K562 (cell line): ENCODE measurements around the gene ANO6. TPM values are rescaled to one million over a fixed set of nuclear protein-coding genes. Genes with fewer than 3 reads are reported as not detected.

Experiments
- ATAC-seq: fragments of 200-7000 bp; cut with Tn5 transposase; 3 replicates; pipeline ENCODE4 v1.9.1; 2020; ENCODE audit warnings: moderate library complexity
- BruUV-seq: library from RNA; stranded (reverse); fragments of 400-500 nt; replicated peaks from 2 replicates; lab custom pipeline; 2021; lab: Mats Ljungman, UMichigan
- CTCF ChIA-PET: fragments of 300-600 bp; formaldehyde crosslinking; extraction: SDS; loops from one replicate; lab custom pipeline; 2021; ENCODE audit warnings: low intra/inter-chr PET ratio; lab: Yijun Ruan, JAX
- POLR2A ChIA-PET: fragments of 300-600, 350-650 bp; sonication (Branson Sonifier 250); formaldehyde crosslinking; extraction: SDS; loops from one replicate; lab custom pipeline; 2021; ENCODE audit warnings: antibody characterized with exemption, inconsistent platforms; lab: Yijun Ruan, JAX
- DNase-seq, 4 experiments: peaks; one replicate each; pipeline versions ENCODE4 v3.0.0 to v3.0.0-alpha.2; 2011 to 2018; ENCODE audit warnings: low spot score in 3 of 4, mixed read lengths in 3 of 4; ENCODE audit errors: extremely low read depth in 1 of 4
- FAIRE-seq: peaks from 2 replicates; lab custom pipeline; 2011; peaks lifted over from hg19 to GRCh38; lab: Jason Lieb, UNC
- H2AFZ ChIP-seq: 2 replicates; pipeline ENCODE4 v1.6.0; 2011; ENCODE audit warnings: low read depth, low read length, control low read depth, inconsistent platforms
- H3K27ac ChIP-seq: fragments of 200-600 bp; 3 replicates; pipeline ENCODE4 v1.8.0; 2011; ENCODE audit warnings: low read depth, mild to moderate bottlenecking, control low read depth, inconsistent platforms, low read length, moderate library complexity, mixed read lengths; ENCODE audit errors: extremely low read depth
- H3K27me3 ChIP-seq, 2 experiments: fragments of 300-600 bp in 1 of 2; 2 replicates in 1 of 2; 3 replicates in 1 of 2; pipeline versions ENCODE4 v1.6.0 to v1.8.0; 2011; ENCODE audit warnings: inconsistent platforms in 2 of 2, low read length in 2 of 2, mild to moderate bottlenecking in 1 of 2, mixed read lengths in 1 of 2, moderate library complexity in 1 of 2; ENCODE audit not compliant: control insufficient read depth in 2 of 2, insufficient read depth in 2 of 2
- H3K36me3 ChIP-seq: fragments of 300-600 bp; 3 replicates; pipeline ENCODE4 v1.8.0; 2011; ENCODE audit warnings: mild to moderate bottlenecking, low read length, inconsistent platforms; ENCODE audit not compliant: control insufficient read depth, insufficient read depth
- H3K4me1 ChIP-seq, 2 experiments: fragments of 200-600 bp in 1 of 2; replicated peaks in 1 of 2; 2 replicates in 1 of 2; 3 replicates in 1 of 2; pipeline versions ENCODE4 v1.5.1 to v1.8.0; 2011; ENCODE audit warnings: inconsistent platforms in 2 of 2, low read length in 2 of 2, mild to moderate bottlenecking in 1 of 2, mixed read lengths in 1 of 2, moderate library complexity in 1 of 2; ENCODE audit not compliant: control insufficient read depth in 2 of 2, insufficient read depth in 2 of 2
- H3K4me2 ChIP-seq: 2 replicates; pipeline ENCODE4 v1.6.1; 2011; ENCODE audit warnings: low read length, control low read depth, inconsistent platforms, mixed read lengths; ENCODE audit not compliant: insufficient read depth
- H3K4me3 ChIP-seq: fragments of 200-600 bp; sonication (generic), shearing (Covaris generic); 2 replicates; pipeline ENCODE4 v1.5.1; 2016; ENCODE audit warnings: control low read depth, inconsistent platforms
- H3K79me2 ChIP-seq: fragments of 200-600 bp; 3 replicates; pipeline ENCODE4 v1.8.0; 2011; ENCODE audit warnings: low read length, inconsistent platforms; ENCODE audit not compliant: control insufficient read depth, insufficient read depth
- H3K9ac ChIP-seq, 2 experiments: 2 replicates each; pipeline versions ENCODE4 v1.6.0 to v1.6.1; 2011; ENCODE audit warnings: low read depth in 2 of 2, low read length in 2 of 2, control low read depth in 1 of 2, inconsistent platforms in 1 of 2, mild to moderate bottlenecking in 1 of 2, mixed read lengths in 1 of 2; ENCODE audit not compliant: insufficient read depth in 1 of 2
- H3K9me1 ChIP-seq: one replicate; pipeline ENCODE4 v1.6.0; 2011; ENCODE audit warnings: inconsistent platforms, mild to moderate bottlenecking, low read length, moderate library complexity; ENCODE audit not compliant: control insufficient read depth, insufficient read depth
- H3K9me3 ChIP-seq: replicated peaks from 2 replicates; pipeline ENCODE4 v1.5.1; 2011; ENCODE audit warnings: low read depth, low read length, inconsistent platforms; ENCODE audit not compliant: control insufficient read depth, insufficient read depth
- H4K20me1 ChIP-seq: replicated peaks from 2 replicates; pipeline ENCODE4 v1.6.1; 2011; ENCODE audit warnings: low read length, inconsistent platforms, mixed read lengths; ENCODE audit not compliant: control insufficient read depth, insufficient read depth
- CEBPG ChIP-seq, 3 experiments: fragments of 200-800 bp in 1 of 3; sonication (Bioruptor generic) in 1 of 3; sonication (generic) in 1 of 3; formaldehyde crosslinking in 1 of 3; IDR thresholded peaks in 2 of 3; conservative IDR thresholded peaks in 1 of 3; 2 replicates each; pipeline versions ENCODE4 v1.6.1 to v1.8.0; 2016 to 2022; ENCODE audit warnings: missing compliant biosample characterization in 2 of 3, missing genetic modification characterization in 2 of 3, mild to moderate bottlenecking in 1 of 3, missing genetic modification reagents in 1 of 3
- EP300 ChIP-seq: IDR thresholded peaks from 2 replicates; pipeline ENCODE4 v1.6.1; 2012; ENCODE audit warnings: low read length, improper control_type of control experiment
- FOXO4 ChIP-seq: fragments of 450-650 bp; formaldehyde crosslinking; IDR thresholded peaks from 2 replicates; pipeline ENCODE4 v1.4.0; 2020; ENCODE audit warnings: mild to moderate bottlenecking, moderate library complexity
- FOXP1 ChIP-seq: sonication (generic); formaldehyde crosslinking; IDR thresholded peaks from 2 replicates; pipeline ENCODE4 v1.8.0; 2022; ENCODE audit warnings: mild to moderate bottlenecking, missing genetic modification reagents
- HEY1 ChIP-seq: fragments of 250-450 bp; sonication (Bioruptor Pico); IDR thresholded peaks from 2 replicates; pipeline ENCODE4 v1.5.0; 2020; ENCODE audit warnings: mild to moderate bottlenecking, moderate library complexity, borderline replicate concordance
- HNRNPL ChIP-seq: fragments of 200-400 bp; formaldehyde crosslinking; IDR thresholded peaks from 2 replicates; pipeline ENCODE4 v1.6.1; 2017; ENCODE audit warnings: low read depth, mild to moderate bottlenecking, low read length
- KDM1A ChIP-seq, 2 experiments: fragments of 450-650 bp; IDR thresholded peaks; 2 replicates each; pipeline ENCODE4 v1.6.1; 2016; ENCODE audit warnings: mild to moderate bottlenecking in 2 of 2
- MEF2A ChIP-seq: IDR thresholded peaks from 2 replicates; pipeline ENCODE4 v1.6.1; 2011; ENCODE audit warnings: low read depth, mild to moderate bottlenecking, low read length, moderate library complexity; ENCODE audit not compliant: control insufficient read depth
- MEF2D ChIP-seq: conservative IDR thresholded peaks from 2 replicates; pipeline ENCODE4 v1.6.1; 2016; ENCODE audit warnings: low read depth, missing genetic modification characterization, missing compliant biosample characterization
- MTA3 ChIP-seq: fragments of 450-650 bp; formaldehyde crosslinking; IDR thresholded peaks from 2 replicates; pipeline ENCODE4 v1.6.1; 2017; ENCODE audit warnings: mild to moderate bottlenecking, borderline replicate concordance
- PBX2 ChIP-seq, 2 experiments: IDR thresholded peaks in 1 of 2; conservative IDR thresholded peaks in 1 of 2; 2 replicates each; pipeline ENCODE4 v1.6.1; 2016; ENCODE audit warnings: low read depth in 2 of 2, mild to moderate bottlenecking in 1 of 2, missing compliant biosample characterization in 1 of 2, missing genetic modification characterization in 1 of 2, moderate library complexity in 1 of 2
- PKNOX1 ChIP-seq: fragments of 450-650 bp; IDR thresholded peaks from 2 replicates; pipeline ENCODE4 v1.6.1; 2016
- WGBS: fragments of 100-300 bp; shearing (Covaris generic); methylation state at CpG from one replicate; pipeline ENCODE4 v1.1.6; 2016; ENCODE audit warnings: low coverage, mixed read lengths; ENCODE audit not compliant: insufficient coverage; ENCODE audit errors: missing lambda C conversion rate; 5-methylcytosine and 5-hydroxymethylcytosine counted together
- in situ Hi-C: fragments of 300-500 bp; cut with MboI; formaldehyde crosslinking; loops from 4 replicates; pipeline ENCODE4 v1.15.0; 2018; ENCODE audit warnings: inconsistent platforms, mixed read lengths
- intact Hi-C: fragments of 100-400 bp; cut with micrococcal nuclease; formaldehyde crosslinking; loops from 2 replicates; pipeline ENCODE4 v1.14.2; 2022
- polyA plus RNA-seq, 8 experiments: library from polyadenylated mRNA; depleted of rRNA in 4 of 8; stranded (reverse) in 5 of 8; unstranded in 3 of 8; fragments of >200 nt; fragmentation: Nextera tagmentation in 2 of 8; fragmentation: Illumina TruSeq in 1 of 8; extraction: Ambion mirVana in 2 of 8; extraction: Trizol in 1 of 8; gene quantifications; 2 replicates each; pipeline versions ENCODE4 v1.2.1 to v1.2.3, GENCODE V29; 2011 to 2014; ENCODE audit warnings: inconsistent platforms in 1 of 8, missing spikeins in 1 of 8
- total RNA-seq, 7 experiments: library from RNA; depleted of rRNA in 6 of 7; stranded (reverse); fragments of >200 nt in 6 of 7; fragmentation: Illumina TruSeq in 2 of 7; extraction: Trizol in 2 of 7; gene quantifications; 2 replicates each; pipeline versions ENCODE4 v1.2.1 to v1.2.3, GENCODE V29; 2011 to 2021; ENCODE audit warnings: low replicate concordance in 1 of 7

Gene ANO6
- total and polyA plus RNA-seq, 9 of the 15 experiments (the other 6 are each of a cell fraction or from before 2014, with no cell fraction given) = 3.5 to 24.7 (median 20.3) TPM

- no peak for TF ChIP-seq FOXO4
- TF ChIP-seq MTA3 = no peak
- no peak for TF ChIP-seq HNRNPL
- TF ChIP-seq HEY1 (CRISPR knock-in tag) = no peak
- TF ChIP-seq, all 486 proteins: peak for 0
Measured at GRCh38 chr12:45322810-45323209, 106.9 kb downstream of the ANO6 start (continued).

GRCh38 chr12:45324391-45324790 lies 108.5 kb downstream of the ANO6 start:
- peak; percentile 41; the same call in 1 of the 3 replicates for ATAC-seq
- 13% methylated on average over 4 of the region's 4 CpGs for WGBS
- TF ChIP-seq MEF2D (tag) (peak; percentile 97), KDM1A (IDR thresholded peaks at IDR 0.05) (peak in 1 of 2 experiments; percentile 45; a peak in 2 of 4 replicates), CEBPG (CRISPR knock-in tag; IDR thresholded peaks at IDR 0.05) (no peak), CEBPG (tag; conservative IDR thresholded peaks at IDR 0.05 in 1 of 2, IDR thresholded peaks at IDR 0.05 in 1 of 2) (0 out of 4 replicates have a peak, but pooled peaks of 1 of the 2 experiments have one; percentile 33), PBX2 (CRISPR knock-in tag; IDR thresholded peaks at IDR 0.05; ENCODE audit: low read depth) (no peak), PBX2 (tag; conservative IDR thresholded peaks at IDR 0.05; ENCODE audit: low read depth) (peak; percentile 44; the same call in 1 of the 2 replicates), MEF2A (peak; percentile 92), FOXP1 (CRISPR knock-in tag) (no peak), PKNOX1 (peak; percentile 35; the same call in 1 of the 2 replicates), EP300 (peak; percentile 20; the same call in 1 of the 2 replicates)

More at GRCh38 chr12:45324391-45324790, 108.5 kb downstream of the ANO6 start:
- H3K9me1 ChIP-seq = no peaks in the 10 kb centered on the region
- intact Hi-C loops = no loop called here
- H3K4me1 ChIP-seq = no peaks in the 10 kb centered on the region; a peak in 1 of 5 replicates
- no peak overlapping the region for H3K4me3 ChIP-seq
- no peaks in the 10 kb centered on the region for H3K27me3 ChIP-seq
- no peaks in the 10 kb centered on the region for H3K9me3 ChIP-seq
- no peaks in the 10 kb centered on the region for H3K36me3 ChIP-seq
- no peaks in the 10 kb centered on the region for H3K79me2 ChIP-seq
- DNase-seq (peak in 2 of 4 experiments; percentile 26 to 32), FAIRE-seq (peak; percentile 42)
- H2AFZ ChIP-seq = no peak overlapping the region
- in situ Hi-C loops = no loop called here
- ChIA-PET POLR2A (interaction anchor here (1.9 kb wide), 1 partner anchor 12 kb away, joined by 9 read pairs; no protein-coding TSS in a partner anchor), CTCF (no interaction called here)
- H4K20me1 ChIP-seq = no peaks in the 10 kb centered on the region
- BruUV-seq = no TSS peak
- no peak overlapping the region for H3K4me2 ChIP-seq
- H3K27ac ChIP-seq = no peak overlapping the region
- no peak overlapping the region for H3K9ac ChIP-seq
